H9 (cell line): ENCODE measurements around the gene FHIT. TPM values are rescaled to one million over a fixed set of nuclear protein-coding genes. Genes with fewer than 3 reads are reported as not detected.

Experiments used
- DNase-seq: peaks from one replicate; pipeline ENCODE4 v3.0.0-alpha.2; 2017
- H2AFZ ChIP-seq: one replicate; pipeline ENCODE4 v1.6.1; 2013; ENCODE audit warnings: mild to moderate bottlenecking, low read length, control low read depth, moderate library complexity
- H2AK5ac ChIP-seq: 2 replicates; pipeline ENCODE4 v1.6.1; 2013; ENCODE audit warnings: low read length, control low read depth, mixed read lengths; ENCODE audit not compliant: insufficient read length
- H2BK120ac ChIP-seq: one replicate; pipeline ENCODE4 v1.6.1; 2013; ENCODE audit warnings: low read depth, mild to moderate bottlenecking, low read length, control low read depth, inconsistent platforms; ENCODE audit not compliant: poor library complexity, severe bottlenecking
- H2BK12ac ChIP-seq: 2 replicates; pipeline ENCODE4 v1.6.1; 2013; ENCODE audit warnings: low read length, control low read depth, mixed read lengths, low read depth; ENCODE audit not compliant: insufficient read length
- H2BK15ac ChIP-seq: 2 replicates; pipeline ENCODE4 v1.6.1; 2013; ENCODE audit warnings: low read depth, low read length, control low read depth
- H2BK20ac ChIP-seq: one replicate; pipeline ENCODE4 v1.6.1; 2013; ENCODE audit warnings: low read depth, mild to moderate bottlenecking, low read length, control low read depth, inconsistent platforms; ENCODE audit not compliant: poor library complexity, severe bottlenecking
- H2BK5ac ChIP-seq: 2 replicates; pipeline ENCODE4 v1.6.1; 2013; ENCODE audit warnings: low read length, control low read depth, mixed read lengths; ENCODE audit not compliant: insufficient read length
- H3K14ac ChIP-seq: 2 replicates; pipeline ENCODE4 v1.6.1; 2013; ENCODE audit warnings: low read length, control low read depth; ENCODE audit not compliant: insufficient read depth
- H3K18ac ChIP-seq: 2 replicates; pipeline ENCODE4 v1.6.1; 2013; ENCODE audit warnings: low read depth, mild to moderate bottlenecking, mixed read lengths, low read length, control low read depth; ENCODE audit not compliant: insufficient read length
- H3K23ac ChIP-seq: 2 replicates; pipeline ENCODE4 v1.6.1; 2013; ENCODE audit warnings: low read length, control low read depth, mixed read lengths, low read depth; ENCODE audit not compliant: insufficient read length
- H3K23me2 ChIP-seq: 2 replicates; pipeline ENCODE4 v1.6.1; 2013; ENCODE audit warnings: low read depth, mild to moderate bottlenecking, mixed read lengths, low read length, control low read depth; ENCODE audit not compliant: insufficient read length, poor library complexity, severe bottlenecking
- H3K27ac ChIP-seq: 2 replicates; pipeline ENCODE4 v1.5.1; 2013; ENCODE audit warnings: low read length, control low read depth, mixed read lengths, low read depth; ENCODE audit not compliant: insufficient read length
- H3K27me3 ChIP-seq: 2 replicates; pipeline ENCODE4 v1.6.1; 2013; ENCODE audit warnings: low read length, control low read depth, inconsistent platforms; ENCODE audit not compliant: insufficient read depth
- H3K4ac ChIP-seq: 2 replicates; pipeline ENCODE4 v1.6.1; 2013; ENCODE audit warnings: low read depth, mild to moderate bottlenecking, control low read depth, inconsistent platforms, low read length, moderate library complexity
- H3K4me1 ChIP-seq: 2 replicates; pipeline ENCODE4 v1.6.1; 2013; ENCODE audit warnings: low read length, control low read depth, inconsistent platforms; ENCODE audit not compliant: insufficient read depth
- H3K4me2 ChIP-seq: 2 replicates; pipeline ENCODE4 v1.6.1; 2013; ENCODE audit warnings: low read length, control low read depth, mixed read lengths; ENCODE audit not compliant: insufficient read length, insufficient read depth
- H3K56ac ChIP-seq: 2 replicates; pipeline ENCODE4 v1.6.1; 2013; ENCODE audit warnings: low read depth, mild to moderate bottlenecking, mixed read lengths, low read length, control low read depth; ENCODE audit not compliant: insufficient read length
- H3K79me1 ChIP-seq: 2 replicates; pipeline ENCODE4 v1.6.1; 2013; ENCODE audit warnings: low read depth, mild to moderate bottlenecking, moderate library complexity, low read length, control low read depth, inconsistent platforms; ENCODE audit not compliant: insufficient read depth, poor library complexity, severe bottlenecking
- H3K79me2 ChIP-seq: 2 replicates; pipeline ENCODE4 v1.6.1; 2013; ENCODE audit warnings: low read length, control low read depth, inconsistent platforms; ENCODE audit not compliant: insufficient read depth
- H3K9ac ChIP-seq: 2 replicates; pipeline ENCODE4 v1.6.1; 2013; ENCODE audit warnings: low read length, control low read depth, mixed read lengths; ENCODE audit not compliant: insufficient read length; ENCODE audit errors: extremely low read depth
- H3K9me3 ChIP-seq: one replicate; pipeline ENCODE4 v1.6.1; 2013; ENCODE audit warnings: low read depth, low read length, inconsistent platforms; ENCODE audit not compliant: control insufficient read depth
- H3T11ph ChIP-seq: one replicate; pipeline ENCODE4 v1.6.1; 2013; ENCODE audit warnings: mild to moderate bottlenecking, low read length, control low read depth, inconsistent platforms
- H4K20me1 ChIP-seq: one replicate; pipeline ENCODE4 v1.6.1; 2013; ENCODE audit not compliant: control insufficient read depth, insufficient read length, insufficient read depth
- H4K5ac ChIP-seq: 2 replicates; pipeline ENCODE4 v1.6.1; 2013; ENCODE audit warnings: low read depth, mild to moderate bottlenecking, mixed read lengths, low read length, control low read depth; ENCODE audit not compliant: insufficient read length
- H4K8ac ChIP-seq: replicated peaks from 2 replicates; pipeline ENCODE4 v1.6.1; 2013; ENCODE audit warnings: low read length, control low read depth, mixed read lengths, low read depth; ENCODE audit not compliant: insufficient read length
- H4K91ac ChIP-seq: 2 replicates; pipeline ENCODE4 v1.6.1; 2013; ENCODE audit warnings: low read depth, mild to moderate bottlenecking, moderate library complexity, mixed read lengths, low read length, control low read depth; ENCODE audit not compliant: insufficient read length
- H3K27ac Mint-ChIP-seq, 3 experiments: 2 replicates in 2 of 3; 3 replicates in 1 of 3; pipeline ENCODE4 v1.8.0; 2020 to 2021; ENCODE audit warnings: mixed read lengths in 3 of 3, mild to moderate bottlenecking in 1 of 3, moderate library complexity in 1 of 3
- H3K27me3 Mint-ChIP-seq: 2 replicates; pipeline ENCODE4 v1.8.0; 2021; ENCODE audit warnings: low read depth, mild to moderate bottlenecking, moderate library complexity, mixed read lengths
- H3K36me3 Mint-ChIP-seq, 3 experiments: 2 replicates in 2 of 3; 3 replicates in 1 of 3; pipeline ENCODE4 v1.8.0; 2020 to 2021; ENCODE audit warnings: low read depth in 3 of 3, mixed read lengths in 3 of 3; ENCODE audit not compliant: insufficient read depth in 1 of 3
- H3K4me1 Mint-ChIP-seq, 2 experiments: 2 replicates each; pipeline ENCODE4 v1.8.0; 2020; ENCODE audit warnings: mixed read lengths in 2 of 2
- H3K4me3 Mint-ChIP-seq, 2 experiments: 2 replicates in 1 of 2; 3 replicates in 1 of 2; pipeline ENCODE4 v1.8.0; 2020 to 2021; ENCODE audit warnings: mild to moderate bottlenecking in 2 of 2, mixed read lengths in 2 of 2, moderate library complexity in 1 of 2
- H3K9me3 Mint-ChIP-seq, 2 experiments: 2 replicates in 1 of 2; 3 replicates in 1 of 2; pipeline ENCODE4 v1.8.0; 2020; ENCODE audit warnings: mild to moderate bottlenecking in 2 of 2, mixed read lengths in 2 of 2, moderate library complexity in 1 of 2
- CTCF ChIP-seq: fragments of 200-600 bp; sonication (generic); conservative IDR thresholded peaks from 3 replicates; pipeline ENCODE4 v1.8.0; 2021; ENCODE audit warnings: antibody characterized with exemption, mild to moderate bottlenecking
- WGBS: extraction: QIAGEN DNeasy Blood & Tissue Kit; methylation state at CpG from one replicate; pipeline ENCODE4 v1.1.7; 2013; ENCODE audit warnings: missing lambda C conversion rate, low lambda C conversion rate, mixed read lengths; ENCODE audit not compliant: insufficient read length; ENCODE audit errors: extremely low coverage; 5-methylcytosine and 5-hydroxymethylcytosine counted together
- total RNA-seq: library from RNA; stranded (reverse); gene quantifications from 2 replicates; pipeline ENCODE4 v1.2.1, GENCODE V29; 2021

FHIT gene
- total RNA-seq, 1 experiment from 2014 or later = 3.0 TPM

- H3K27me3 ChIP-seq = no peaks in the 10 kb centered on the region
- no peaks in the 10 kb centered on the region; the same call in 1 of the 2 replicates for H3K4me1 ChIP-seq
- H3K4ac ChIP-seq = no peak overlapping the region
- no peak overlapping the region for H4K8ac ChIP-seq
- no peak overlapping the region for H3K23ac ChIP-seq
- no peaks in the 10 kb centered on the region for H3K9me3 ChIP-seq
- H2AFZ ChIP-seq = no peak overlapping the region
- H3K4me3 Mint-ChIP-seq = no peak overlapping the region
- no peaks in the 10 kb centered on the region for H3K36me3 Mint-ChIP-seq
- no peaks in the 10 kb centered on the region for H3K79me1 ChIP-seq
- peaks cover 2% of the 10 kb centered on the region; the same call in 1 of the 2 replicates for H3K27me3 Mint-ChIP-seq
- no CpG with 5 or more reads among the region's 1 CpG for WGBS
- H4K20me1 ChIP-seq = no peaks in the 10 kb centered on the region
- H2BK5ac ChIP-seq = no peak overlapping the region
- H3K23me2 ChIP-seq = no peaks in the 10 kb centered on the region
- no peak overlapping the region for H2BK120ac ChIP-seq
- H3K4me2 ChIP-seq = no peak overlapping the region
- no peak overlapping the region for H2BK20ac ChIP-seq
- H2BK15ac ChIP-seq = no peak overlapping the region
- no peaks in the 10 kb centered on the region for H3K9me3 Mint-ChIP-seq
- H3K56ac ChIP-seq = no peak overlapping the region
- peaks cover 16 to 18% of the 10 kb centered on the region in 2 experiments for H3K4me1 Mint-ChIP-seq
- H4K5ac ChIP-seq = no peak overlapping the region
- H3K9ac ChIP-seq = no peak overlapping the region
- TF ChIP-seq CTCF = no peak
- DNase-seq = no peak
- H3K14ac ChIP-seq = no peak overlapping the region
- H3K18ac ChIP-seq = no peak overlapping the region
- H3T11ph ChIP-seq = no peak overlapping the region
- no peaks in the 10 kb centered on the region for H3K79me2 ChIP-seq
- H3K27ac Mint-ChIP-seq = no peak overlapping the region
- no peak overlapping the region for H4K91ac ChIP-seq
- no peak overlapping the region for H3K27ac ChIP-seq
- H2BK12ac ChIP-seq = no peak overlapping the region
- no peak overlapping the region for H2AK5ac ChIP-seq
Observed at GRCh38 chr3:61055447-61055846, 195.8 kb downstream of the FHIT start.
